ENCODE data around the gene KDM5A.

DNA sequence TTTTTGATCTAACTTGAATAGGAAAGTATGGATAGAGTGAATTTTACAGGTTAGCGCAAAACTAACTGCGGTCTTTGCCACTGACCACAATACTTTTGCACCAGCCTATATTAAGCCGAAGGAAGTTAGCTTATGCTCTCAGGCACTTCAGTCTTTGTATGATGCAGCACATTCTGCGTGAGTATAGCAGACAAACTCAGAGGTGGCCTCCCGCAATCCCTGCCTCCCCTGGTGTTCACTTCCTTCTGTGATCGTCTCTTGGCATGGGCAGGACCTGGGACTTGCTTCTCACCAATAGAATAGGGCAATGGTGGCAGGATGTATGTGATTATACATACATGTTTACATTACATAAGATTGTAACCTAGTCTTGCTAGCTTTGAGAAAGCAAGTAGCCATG is 116.2 kb downstream of the KDM5A start:
- TF ChIP-seq, protein P1, sequence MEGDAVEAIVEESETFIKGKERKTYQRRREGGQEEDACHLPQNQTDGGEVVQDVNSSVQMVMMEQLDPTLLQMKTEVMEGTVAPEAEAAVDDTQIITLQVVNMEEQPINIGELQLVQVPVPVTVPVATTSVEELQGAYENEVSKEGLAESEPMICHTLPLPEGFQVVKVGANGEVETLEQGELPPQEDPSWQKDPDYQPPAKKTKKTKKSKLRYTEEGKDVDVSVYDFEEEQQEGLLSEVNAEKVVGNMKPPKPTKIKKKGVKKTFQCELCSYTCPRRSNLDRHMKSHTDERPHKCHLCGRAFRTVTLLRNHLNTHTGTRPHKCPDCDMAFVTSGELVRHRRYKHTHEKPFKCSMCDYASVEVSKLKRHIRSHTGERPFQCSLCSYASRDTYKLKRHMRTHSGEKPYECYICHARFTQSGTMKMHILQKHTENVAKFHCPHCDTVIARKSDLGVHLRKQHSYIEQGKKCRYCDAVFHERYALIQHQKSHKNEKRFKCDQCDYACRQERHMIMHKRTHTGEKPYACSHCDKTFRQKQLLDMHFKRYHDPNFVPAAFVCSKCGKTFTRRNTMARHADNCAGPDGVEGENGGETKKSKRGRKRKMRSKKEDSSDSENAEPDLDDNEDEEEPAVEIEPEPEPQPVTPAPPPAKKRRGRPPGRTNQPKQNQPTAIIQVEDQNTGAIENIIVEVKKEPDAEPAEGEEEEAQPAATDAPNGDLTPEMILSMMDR (IDR thresholded peaks at IDR 0.05; ENCODE audit: low read length) = no peak
- no peak for TF ChIP-seq EZH2 (IDR thresholded peaks at IDR 0.05; ENCODE audit: borderline replicate concordance, low read length)
